ENCODE results near the gene UBE2O.
A peak's percentile ranks its signal among the peaks of the same experiment; 100 is the strongest.

Gene UBE2O

GRCh38 chr17:76384222-76384986 is 68.5 kb downstream of the UBE2O start, which contains the start of gene SPHK1:
TSS of gene SPHK1 (plus strand) at chr17:76384609. CDS start at chr17:76385645, 1,036 bp downstream.
- DNase-seq (ENCODE audit: low read depth, low spot score): peak; percentile 49
- H3K4me3 ChIP-seq (ENCODE audit: low read length): peak within 1 kb of the TSS; percentile 54

GRCh38 chr17:76383546-76384221 is 69.3 kb downstream of the UBE2O start:
- H3K4me3 ChIP-seq (ENCODE audit: low read length): peak overlapping the region; percentile 54
- DNase-seq (ENCODE audit: low read depth, low spot score): peak; percentile 47

- H3K4me3 ChIP-seq (ENCODE audit: low read length): peak overlapping the region; percentile 54
- DNase-seq (ENCODE audit: low read depth, low spot score): no peak
These were observed 70.0 kb downstream of the UBE2O start for GRCh38 chr17:76382803-76383545.

GRCh38 chr17:76382351-76382802 is 70.6 kb downstream of the UBE2O start:
- H3K4me3 ChIP-seq (ENCODE audit: low read length): no peak overlapping the region
- DNase-seq (ENCODE audit: low read depth, low spot score): no peak

GRCh38 chr17:76381633-76382350 is 71.2 kb downstream of the UBE2O start:
- H3K4me3 ChIP-seq (ENCODE audit: low read length): no peak overlapping the region
- no peak for DNase-seq (ENCODE audit: low read depth, low spot score)

- DNase-seq (ENCODE audit: low read depth, low spot score): no peak
- H3K4me3 ChIP-seq (ENCODE audit: low read length): no peak overlapping the region
These were observed 73.1 kb downstream of the UBE2O start for GRCh38 chr17:76379646-76380376.

GRCh38 chr17:76379275-76379641 is 73.7 kb downstream of the UBE2O start:
- DNase-seq (ENCODE audit: low read depth, low spot score): no peak
- H3K4me3 ChIP-seq (ENCODE audit: low read length): no peak overlapping the region

- no peak overlapping the region for H3K4me3 ChIP-seq (ENCODE audit: low read length)
- no peak for DNase-seq (ENCODE audit: low read depth, low spot score)
These were observed 74.2 kb downstream of the UBE2O start for GRCh38 chr17:76378548-76379274.

GRCh38 chr17:76376318-76377133 is 76.4 kb downstream of the UBE2O start:
- H3K4me3 ChIP-seq (ENCODE audit: low read length): no peak overlapping the region
- no peak for DNase-seq (ENCODE audit: low read depth, low spot score)

- no peak for DNase-seq (ENCODE audit: low read depth, low spot score)
- no peak overlapping the region for H3K4me3 ChIP-seq (ENCODE audit: low read length)
These were observed 81.0 kb downstream of the UBE2O start for GRCh38 chr17:76371656-76372628.

GRCh38 chr17:76370261-76370993 is 82.5 kb downstream of the UBE2O start:
- no peak overlapping the region for H3K4me3 ChIP-seq (ENCODE audit: low read length)
- no peak for DNase-seq (ENCODE audit: low read depth, low spot score)

- no peak for DNase-seq (ENCODE audit: low read depth, low spot score)
- no peak overlapping the region for H3K4me3 ChIP-seq (ENCODE audit: low read length)
These were observed 83.1 kb downstream of the UBE2O start for GRCh38 chr17:76369804-76370203.

- no peak overlapping the region for H3K4me3 ChIP-seq (ENCODE audit: low read length)
- DNase-seq (ENCODE audit: low read depth, low spot score): no peak
These were observed 83.6 kb downstream of the UBE2O start for GRCh38 chr17:76369379-76369778.

GRCh38 chr17:76368545-76368944 is 84.4 kb downstream of the UBE2O start:
- H3K4me3 ChIP-seq (ENCODE audit: low read length): no peak overlapping the region
- no peak for DNase-seq (ENCODE audit: low read depth, low spot score)

GRCh38 chr17:76367642-76368041 is 85.3 kb downstream of the UBE2O start:
- no peak for DNase-seq (ENCODE audit: low read depth, low spot score)
- no peak overlapping the region for H3K4me3 ChIP-seq (ENCODE audit: low read length)

Measured in Jurkat, Clone E6-1 (cell line).